ENCODE data around the gene FPR2. TPM values are rescaled to one million over a fixed set of nuclear protein-coding genes. Genes with fewer than 3 reads are reported as not detected.

Gene FPR2, protein sequence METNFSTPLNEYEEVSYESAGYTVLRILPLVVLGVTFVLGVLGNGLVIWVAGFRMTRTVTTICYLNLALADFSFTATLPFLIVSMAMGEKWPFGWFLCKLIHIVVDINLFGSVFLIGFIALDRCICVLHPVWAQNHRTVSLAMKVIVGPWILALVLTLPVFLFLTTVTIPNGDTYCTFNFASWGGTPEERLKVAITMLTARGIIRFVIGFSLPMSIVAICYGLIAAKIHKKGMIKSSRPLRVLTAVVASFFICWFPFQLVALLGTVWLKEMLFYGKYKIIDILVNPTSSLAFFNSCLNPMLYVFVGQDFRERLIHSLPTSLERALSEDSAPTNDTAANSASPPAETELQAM
- not detected in 2 replicates for total RNA-seq

DNA sequence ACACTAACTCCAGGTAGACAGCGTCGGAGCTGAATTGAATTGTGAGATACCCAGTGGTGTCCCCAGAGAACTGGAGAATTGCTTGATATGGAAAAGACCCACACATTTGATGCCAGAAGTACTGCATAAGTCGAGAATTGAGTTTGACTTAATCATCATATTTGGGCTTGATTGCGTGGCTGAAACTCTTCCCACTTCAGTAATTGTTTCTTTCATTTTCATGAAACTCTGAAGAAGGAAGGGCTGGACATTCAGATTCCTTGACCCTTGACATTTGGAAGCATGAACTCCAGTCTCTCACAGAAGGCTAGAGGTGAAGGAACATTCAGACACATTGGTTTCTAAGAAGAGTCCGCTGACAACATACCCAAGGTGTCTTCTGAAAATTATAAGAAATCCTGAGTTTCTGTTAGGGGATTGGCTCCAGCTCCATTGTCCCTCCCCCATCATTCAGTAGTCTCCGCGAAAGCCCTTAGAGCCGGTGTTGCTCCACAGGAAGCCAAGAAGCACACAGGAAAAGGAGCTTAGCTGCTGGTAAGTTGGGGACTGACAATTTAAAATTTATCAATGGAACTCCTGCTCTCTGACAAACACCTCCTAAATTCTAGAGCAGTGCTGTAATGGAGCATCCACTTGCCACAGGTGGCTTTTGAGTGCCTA is at the start of gene FPR2:
Gene FPR2, plus strand, starts transcription at position 484 of the 660 bp plus-strand sequence. CDS start 7,479 bp downstream, outside the sequence.

GRCh38 chr19:51751655-51752054 is 9.3 kb upstream of the FPR2 start, which contains the start of gene FPR1:
Gene FPR1 (minus strand): TSS chr19:51751878. CDS start chr19:51746994, 4,884 bp downstream.

GRCh38 chr19:51794885-51795490 is 34.0 kb downstream of the FPR2 start, which contains the start of gene FPR3:
Gene FPR3 (plus strand): TSS chr19:51795157. CDS start chr19:51823749, 28,592 bp downstream.

Other genes with a start within 250 kb of the FPR2 start
- not detected in 2 replicates for gene SIGLEC6, start 229.5 kb upstream of the FPR2 start, total RNA-seq
- gene ZNF175, start 189.9 kb upstream of the FPR2 start, total RNA-seq = 4.2 and 8.6 TPM in 2 replicates
- not detected in 2 replicates for gene SIGLEC5, start 130.8 kb upstream of the FPR2 start, total RNA-seq
- under 0.01 TPM in 1 of 2 replicates, not detected in the other for gene SIGLEC14, start 114.4 kb upstream of the FPR2 start, total RNA-seq
- 4.0 and 11.6 TPM in 2 replicates for gene SPACA6, start 67.8 kb upstream of the FPR2 start, total RNA-seq
- 5.1 TPM in 1 of 2 replicates, not detected in the other for gene HAS1, start 37.2 kb upstream of the FPR2 start, total RNA-seq
- not detected in 2 replicates for gene FPR1, start 9.3 kb upstream of the FPR2 start, total RNA-seq
- gene FPR3, start 34.0 kb downstream of the FPR2 start, total RNA-seq = under 0.01 and 2.4 TPM in 2 replicates
- gene ZNF577, start 126.8 kb downstream of the FPR2 start, total RNA-seq = 2.7 and 6.6 TPM in 2 replicates
- 7.6 and 9.6 TPM in 2 replicates for gene ZNF649, start 143.8 kb downstream of the FPR2 start, total RNA-seq
- gene ZNF613, start 166.3 kb downstream of the FPR2 start, total RNA-seq = 6.6 and 7.9 TPM in 2 replicates
- gene ZNF350, start 225.7 kb downstream of the FPR2 start, total RNA-seq = 8.0 and 10.3 TPM in 2 replicates
- 6.0 and 9.5 TPM in 2 replicates for gene ZNF615, start 247.0 kb downstream of the FPR2 start, total RNA-seq

All from endothelial cell of coronary artery (primary cell).